GM12878 (cell line): ENCODE data around the gene FRMD3. TPM values are rescaled to one million over a fixed set of nuclear protein-coding genes. Genes with fewer than 3 reads are reported as not detected.
A peak's percentile ranks its signal among the peaks of the same experiment; 100 is the strongest.

Experiments used
- ATAC-seq: fragments of 200-7000 bp; cut with Tn5 transposase; 3 replicates; pipeline ENCODE4 v1.9.1; 2020; ENCODE audit warnings: mild to moderate bottlenecking, moderate library complexity
- BruUV-seq: library from RNA; stranded (reverse); fragments of 400-500 nt; replicated peaks from 2 replicates; lab custom pipeline; 2021; lab: Mats Ljungman, UMichigan
- CTCF ChIA-PET: fragments of 300-600 bp; sonication (Branson Sonifier 250); formaldehyde crosslinking; extraction: SDS; loops from one replicate; lab custom pipeline; 2021; ENCODE audit warnings: inconsistent platforms; lab: Yijun Ruan, JAX
- POLR2A ChIA-PET: fragments of 350-600 bp; formaldehyde crosslinking; extraction: SDS; loops from one replicate; lab custom pipeline; 2021; ENCODE audit warnings: inconsistent platforms; lab: Charles Lee
- RAD21 ChIA-PET: fragments of 300-600 bp; sonication (Branson Sonifier 250); formaldehyde crosslinking; loops from one replicate; lab custom pipeline; 2023; ENCODE audit warnings: antibody characterized with exemption; ENCODE audit not compliant: unreplicated experiment; lab: Charles Lee
- SMC1A ChIA-PET: fragments of 300-600 bp; sonication (Branson Sonifier 250); formaldehyde crosslinking; loops from one replicate; lab custom pipeline; 2023; ENCODE audit not compliant: unreplicated experiment, uncharacterized antibody; lab: Charles Lee
- DNase-seq: peaks from one replicate; pipeline ENCODE4 v3.0.0-alpha.2; 2011; ENCODE audit warnings: low read depth, low spot score
- FAIRE-seq: peaks from 3 replicates; lab custom pipeline; 2011; peaks lifted over from hg19 to GRCh38; lab: Jason Lieb, UNC
- H2AFZ ChIP-seq: 2 replicates; pipeline ENCODE4 v1.6.0; 2011; ENCODE audit warnings: low read depth, low read length, control low read depth; ENCODE audit not compliant: control insufficient read depth
- H3K27ac ChIP-seq: 2 replicates; pipeline ENCODE4 v1.5.1; 2011; ENCODE audit warnings: control low read depth; ENCODE audit not compliant: control insufficient read depth, insufficient read depth
- H3K27me3 ChIP-seq, 2 experiments: replicated peaks in 1 of 2; 2 replicates each; pipeline versions ENCODE4 v1.6.0 to v1.6.1; 2011; ENCODE audit warnings: low read length in 1 of 2; ENCODE audit not compliant: control insufficient read depth in 2 of 2, insufficient read depth in 2 of 2
- H3K36me3 ChIP-seq, 2 experiments: 2 replicates each; pipeline ENCODE4 v1.5.1; 2011; ENCODE audit warnings: low read length in 1 of 2; ENCODE audit not compliant: control insufficient read depth in 2 of 2, insufficient read depth in 2 of 2
- H3K4me1 ChIP-seq: 2 replicates; pipeline ENCODE4 v1.6.1; 2011; ENCODE audit warnings: mild to moderate bottlenecking, low read length, moderate library complexity, mixed read lengths; ENCODE audit not compliant: control insufficient read depth, insufficient read depth
- H3K4me2 ChIP-seq: 2 replicates; pipeline ENCODE4 v1.6.0; 2011; ENCODE audit warnings: control low read depth; ENCODE audit not compliant: control insufficient read depth, insufficient read depth
- H3K4me3 ChIP-seq: fragments of 200-600 bp; sonication (generic); 2 replicates; pipeline ENCODE4 v1.5.1; 2016
- H3K79me2 ChIP-seq: 2 replicates; pipeline ENCODE4 v1.6.0; 2011; ENCODE audit warnings: low read length; ENCODE audit not compliant: control insufficient read depth, insufficient read depth
- H3K9ac ChIP-seq: 2 replicates; pipeline ENCODE4 v1.8.0; 2011; ENCODE audit warnings: low read length, control low read depth, mixed read lengths; ENCODE audit not compliant: control insufficient read depth, insufficient read depth
- H3K9me3 ChIP-seq: replicated peaks from 3 replicates; pipeline ENCODE4 v1.5.1; 2011; ENCODE audit warnings: mild to moderate bottlenecking, low read length; ENCODE audit not compliant: control insufficient read depth, insufficient read depth
- H4K20me1 ChIP-seq: 2 replicates; pipeline ENCODE4 v1.6.0; 2011; ENCODE audit not compliant: control insufficient read depth, insufficient read depth
- ASH2L ChIP-seq: fragments of 300-600, 200-600 bp; sonication (generic); IDR thresholded peaks from 2 replicates; pipeline ENCODE4 v1.6.1; 2017; ENCODE audit warnings: low read depth, mild to moderate bottlenecking, borderline replicate concordance
- ATF2 ChIP-seq: IDR thresholded peaks from 2 replicates; pipeline ENCODE4 v1.6.1; 2012; ENCODE audit warnings: low read length, inconsistent platforms
- ATF3 ChIP-seq: IDR thresholded peaks from 2 replicates; pipeline ENCODE4 v1.6.1; 2011; ENCODE audit warnings: low read depth, mild to moderate bottlenecking, low read length, moderate library complexity, borderline replicate concordance; ENCODE audit errors: extremely low read depth
- BCL11A ChIP-seq: IDR thresholded peaks from 2 replicates; pipeline ENCODE4 v1.6.1; 2011; ENCODE audit warnings: low read depth, low read length
- CHD2 ChIP-seq: IDR thresholded peaks from 2 replicates; pipeline ENCODE4 v1.6.1; 2011; ENCODE audit warnings: low read depth, low read length, improper control_type of control experiment, borderline replicate concordance
- E2F8 ChIP-seq: fragments of 450-650 bp; IDR thresholded peaks from 2 replicates; pipeline ENCODE4 v1.6.1; 2018; ENCODE audit warnings: mild to moderate bottlenecking, low read depth, moderate library complexity; ENCODE audit not compliant: partially characterized antibody
- ETV6 ChIP-seq, 2 experiments: fragments of 450-650 bp in 1 of 2; IDR thresholded peaks in 1 of 2; conservative IDR thresholded peaks in 1 of 2; 2 replicates each; pipeline ENCODE4 v1.6.1; 2014; ENCODE audit warnings: antibody characterized with exemption in 1 of 2, borderline replicate concordance in 1 of 2, low read depth in 1 of 2, mild to moderate bottlenecking in 1 of 2, moderate library complexity in 1 of 2
- GABPA ChIP-seq: IDR thresholded peaks from 2 replicates; pipeline ENCODE4 v1.6.1; 2014; ENCODE audit warnings: antibody characterized with exemption, low read depth, mild to moderate bottlenecking, inconsistent platforms
- IKZF1 ChIP-seq: fragments of 450-650 bp; conservative IDR thresholded peaks from 2 replicates; pipeline ENCODE4 v1.6.1; 2017; ENCODE audit warnings: antibody characterized with exemption, mild to moderate bottlenecking
- IKZF2 ChIP-seq, 2 experiments: fragments of 450-650 bp; IDR thresholded peaks; 2 replicates each; pipeline ENCODE4 v1.6.1; 2017; ENCODE audit warnings: mild to moderate bottlenecking in 2 of 2, moderate library complexity in 2 of 2
- IRF4 ChIP-seq: IDR thresholded peaks from 2 replicates; pipeline ENCODE4 v1.6.1; 2011; ENCODE audit warnings: low read depth, low read length
- MEF2A ChIP-seq: IDR thresholded peaks from 2 replicates; pipeline ENCODE4 v1.6.1; 2011; ENCODE audit warnings: low read depth, mild to moderate bottlenecking, low read length, moderate library complexity; ENCODE audit not compliant: insufficient read depth
- MTA2 ChIP-seq: fragments of 450-650 bp; IDR thresholded peaks from 2 replicates; pipeline ENCODE4 v1.6.1; 2016; ENCODE audit warnings: low read depth, mild to moderate bottlenecking, moderate library complexity
- MYB ChIP-seq: fragments of 150-350 bp; IDR thresholded peaks from 2 replicates; pipeline ENCODE4 v1.6.1; 2014; ENCODE audit warnings: mild to moderate bottlenecking, low read depth, low read length, borderline replicate concordance
- NFIC ChIP-seq: IDR thresholded peaks from 2 replicates; pipeline ENCODE4 v1.6.1; 2012; ENCODE audit warnings: low read depth, mild to moderate bottlenecking, inconsistent platforms, low read length, moderate library complexity
- NFYA ChIP-seq: IDR thresholded peaks from 2 replicates; pipeline ENCODE4 v1.6.1; 2011; ENCODE audit warnings: low read depth, mild to moderate bottlenecking, low read length, improper control_type of control experiment, borderline replicate concordance
- NR2F1 ChIP-seq: fragments of 450-650 bp; conservative IDR thresholded peaks from 2 replicates; pipeline ENCODE4 v1.6.1; 2017; ENCODE audit warnings: mild to moderate bottlenecking
- PAX5 ChIP-seq: IDR thresholded peaks from 2 replicates; pipeline ENCODE4 v1.6.1; 2011; ENCODE audit warnings: low read depth, low read length, borderline replicate concordance
- PAX8 ChIP-seq: fragments of 450-650 bp; IDR thresholded peaks from 2 replicates; pipeline ENCODE4 v1.6.1; 2017; ENCODE audit warnings: mild to moderate bottlenecking, moderate library complexity
- RAD21 ChIP-seq: IDR thresholded peaks from 2 replicates; pipeline ENCODE4 v1.6.1; 2011; ENCODE audit warnings: mild to moderate bottlenecking, low read depth, low read length, moderate library complexity; ENCODE audit not compliant: insufficient read depth
- ZNF217 ChIP-seq: fragments of 450-650 bp; IDR thresholded peaks from 2 replicates; pipeline ENCODE4 v1.6.1; 2017; ENCODE audit warnings: antibody characterized with exemption, mild to moderate bottlenecking
- WGBS: methylation state at CpG from one replicate; pipeline ENCODE4 v1.1.6; 2016; ENCODE audit warnings: low lambda C conversion rate; ENCODE audit not compliant: insufficient replicate concordance, insufficient coverage; ENCODE audit errors: missing lambda C conversion rate; 5-methylcytosine and 5-hydroxymethylcytosine counted together
- in situ Hi-C: fragments of 300-500 bp; cut with MboI; formaldehyde crosslinking; loops from 9 replicates; pipeline ENCODE4 v1.14.3; 2018; ENCODE audit warnings: mixed read lengths
- intact Hi-C: fragments of 100-400 bp; cut with micrococcal nuclease; formaldehyde crosslinking; loops from one replicate; pipeline ENCODE4 v1.14.2; 2022; ENCODE audit not compliant: unreplicated experiment
- polyA plus RNA-seq, 11 experiments: library from polyadenylated mRNA; depleted of rRNA in 4 of 11; unstranded in 6 of 11; stranded (reverse) in 5 of 11; fragments of >200 nt; fragmentation: Nextera tagmentation in 4 of 11; fragmentation: Illumina TruSeq in 1 of 11; extraction: Ambion mirVana in 4 of 11; extraction: Trizol in 1 of 11; gene quantifications; 1 replicate in 1 of 11; 2 replicates in 10 of 11; pipeline versions ENCODE4 v1.2.1 to v1.2.3, GENCODE V29; 2011 to 2016; ENCODE audit warnings: inconsistent platforms in 2 of 11, missing spikeins in 2 of 11, low read depth in 1 of 11
- total RNA-seq, 4 experiments: library from RNA; depleted of rRNA in 3 of 4; stranded (reverse); fragments of >200 nt in 3 of 4; fragmentation: Illumina TruSeq in 1 of 4; extraction: Trizol in 1 of 4; gene quantifications; 2 replicates each; pipeline versions ENCODE4 v1.2.1 to v1.2.3, GENCODE V29; 2013 to 2021

The FRMD3 gene
- total and polyA plus RNA-seq, 10 of the 15 experiments (the other 5 are each of a cell fraction or from before 2014, with no cell fraction given), result 0.04 to 0.68 (median 0.21) TPM; not detected in 1

- Histone ChIP-seq H3K36me3 (no peaks in the 10 kb centered on the region), H2AFZ (no peak overlapping the region), H3K4me3 (no peak overlapping the region), H3K79me2 (no peaks in the 10 kb centered on the region), H3K4me1 (0 out of 2 replicates have a peak, but pooled peaks cover 2% of the 10 kb centered on the region), H3K9me3 (no peaks in the 10 kb centered on the region; the same call in 2 of the 3 replicates), H3K9ac (no peak overlapping the region), H3K4me2 (no peak overlapping the region), H3K27me3 (no peaks in the 10 kb centered on the region), H3K27ac (no peak overlapping the region), H4K20me1 (no peaks in the 10 kb centered on the region)
- DNase-seq (peak; percentile 34), ATAC-seq (peak; percentile 99), FAIRE-seq (no peak)
- no TSS peak for BruUV-seq
- in situ Hi-C loops, result no loop called here
- 0% methylated on average over 1 of the region's 1 CpG for WGBS
- ChIA-PET CTCF (no interaction called here), POLR2A (interaction anchor here (0.5 kb wide), 1 partner anchor 59 kb away, joined by 3 read pairs; no protein-coding TSS in a partner anchor), RAD21 (no interaction called here), SMC1A (no interaction called here)
- intact Hi-C loops, result loop anchor here (5.0 kb wide), 1 partner anchor 181 kb away; no protein-coding TSS in a partner anchor
- TF ChIP-seq NR2F1 (0 out of 2 replicates have a peak, but pooled peaks have one; percentile 21), MTA2 (peak; percentile 51), IKZF2 (IDR thresholded peaks at IDR 0.05) (peak; percentile 58 to 61), BCL11A (0 out of 2 replicates have a peak, but pooled peaks have one; percentile 29), NFIC (peak; percentile 59), E2F8 (no peak), ETV6 (conservative IDR thresholded peaks at IDR 0.05 in 1 of 2, IDR thresholded peaks at IDR 0.05 in 1 of 2; ENCODE audit: borderline replicate concordance in 1 of 2, low read depth in 1 of 2) (peak in 1 of 2 experiments; percentile 74; a peak in 2 of 4 replicates), IRF4 (peak; percentile 50; the same call in 1 of the 2 replicates), IKZF1 (peak; percentile 63), RAD21 (no peak), ATF3 (no peak), ASH2L (no peak), NFYA (no peak), PAX8 (no peak), ATF2 (peak; percentile 40; the same call in 1 of the 2 replicates), CHD2 (no peak), MYB (no peak), GABPA (no peak), ZNF217 (0 out of 2 replicates have a peak, but pooled peaks have one; percentile 59), PAX5 (peak; percentile 71; the same call in 1 of the 2 replicates), MEF2A (0 out of 2 replicates have a peak, but pooled peaks have one; percentile 12)
These were observed 27.1 kb downstream of the FRMD3 start for GRCh38 chr9:83511051-83511450.
